Keratinocyte (primary cell): ENCODE data around the gene CDK15. TPM values are rescaled to one million over a fixed set of nuclear protein-coding genes. Genes with fewer than 3 reads are reported as not detected.
A peak's percentile ranks its signal among the peaks of the same experiment; 100 is the strongest.

Experiments
- DNase-seq: peaks from one replicate; pipeline ENCODE4 v3.0.0-alpha.2; 2011; ENCODE audit warnings: low read depth, missing footprints, low spot score
- FAIRE-seq: peaks from 2 replicates; lab custom pipeline; 2011; peaks lifted over from hg19 to GRCh38; lab: Jason Lieb, UNC
- H2AFZ ChIP-seq: 2 replicates; pipeline ENCODE4 v1.6.0; 2012; ENCODE audit warnings: low read length, control low read depth, inconsistent platforms; ENCODE audit not compliant: control insufficient read depth
- H3K27ac ChIP-seq: 2 replicates; pipeline ENCODE4 v1.5.1; 2011; ENCODE audit warnings: low read length; ENCODE audit not compliant: control insufficient read depth, insufficient read depth
- H3K27me3 ChIP-seq: 3 replicates; pipeline ENCODE4 v1.6.0; 2011; ENCODE audit warnings: low read length; ENCODE audit not compliant: control insufficient read depth, insufficient read depth; ENCODE audit errors: extremely low read depth
- H3K36me3 ChIP-seq, 2 experiments: 2 replicates in 1 of 2; 3 replicates in 1 of 2; pipeline ENCODE4 v1.5.1; 2011; ENCODE audit warnings: low read length in 2 of 2, mild to moderate bottlenecking in 1 of 2; ENCODE audit not compliant: control insufficient read depth in 2 of 2, insufficient read depth in 2 of 2; ENCODE audit errors: extremely low read depth in 1 of 2
- H3K4me1 ChIP-seq: 3 replicates; pipeline ENCODE4 v1.5.1; 2011; ENCODE audit warnings: low read length; ENCODE audit not compliant: control insufficient read depth, insufficient read depth; ENCODE audit errors: extremely low read depth
- H3K4me2 ChIP-seq: 3 replicates; pipeline ENCODE4 v1.6.0; 2011; ENCODE audit warnings: low read depth, low read length; ENCODE audit not compliant: control insufficient read depth, insufficient read depth; ENCODE audit errors: extremely low read depth
- H3K4me3 ChIP-seq, 3 experiments: fragments of 200-600 bp in 1 of 3; sonication (generic) in 1 of 3; 2 replicates in 2 of 3; 3 replicates in 1 of 3; pipeline ENCODE4 v1.5.1; 2011 to 2016; ENCODE audit warnings: low read length in 3 of 3, mild to moderate bottlenecking in 3 of 3, control low read depth in 2 of 3, inconsistent platforms in 1 of 3, low read depth in 1 of 3, mixed read lengths in 1 of 3, mixed run types in 1 of 3, moderate library complexity in 1 of 3; ENCODE audit not compliant: control insufficient read depth in 2 of 3, insufficient read depth in 2 of 3; ENCODE audit errors: extremely low read depth in 1 of 3
- H3K79me2 ChIP-seq: 2 replicates; pipeline ENCODE4 v1.6.0; 2012; ENCODE audit warnings: low read length; ENCODE audit not compliant: control insufficient read depth, insufficient read depth
- H3K9ac ChIP-seq: 3 replicates; pipeline ENCODE4 v1.6.0; 2011; ENCODE audit warnings: low read length; ENCODE audit not compliant: control insufficient read depth, insufficient read depth; ENCODE audit errors: extremely low read depth
- H3K9me1 ChIP-seq: 3 replicates; pipeline ENCODE4 v1.6.0; 2011; ENCODE audit warnings: low read length; ENCODE audit not compliant: control insufficient read depth, insufficient read depth; ENCODE audit errors: extremely low read depth
- H3K9me3 ChIP-seq: 2 replicates; pipeline ENCODE4 v1.5.1; 2012; ENCODE audit warnings: low read depth, low read length; ENCODE audit not compliant: control insufficient read depth
- H4K20me1 ChIP-seq: 3 replicates; pipeline ENCODE4 v1.6.0; 2011; ENCODE audit warnings: low read length; ENCODE audit not compliant: control insufficient read depth, insufficient read depth; ENCODE audit errors: extremely low read depth
- CTCF ChIP-seq, 3 experiments: IDR thresholded peaks in 1 of 3; conservative IDR thresholded peaks in 1 of 3; optimal IDR thresholded peaks in 1 of 3; 2 replicates in 2 of 3; 3 replicates in 1 of 3; pipeline versions ENCODE3 to v1.5.1; 2011; ENCODE audit warnings: low read length in 3 of 3, mild to moderate bottlenecking in 3 of 3, moderate library complexity in 2 of 3, control low read depth in 1 of 3, inconsistent platforms in 1 of 3; ENCODE audit not compliant: insufficient read depth in 2 of 3; ENCODE audit errors: extremely low read depth in 1 of 3
- EZH2 ChIP-seq: IDR thresholded peaks from one replicate; pipeline ENCODE4 v1.6.1; 2012; ENCODE audit warnings: inconsistent platforms, mild to moderate bottlenecking, low read length, moderate library complexity
- dilution Hi-C: fragments of 300-500 bp; cut with MboI; formaldehyde crosslinking; loops from one replicate; pipeline ENCODE4 v1.7.0; 2020; ENCODE audit warnings: low sequenced_read_pairs; ENCODE audit not compliant: extremely low pct_ligation_motif_present
- polyA plus RNA-seq, 5 experiments: library from polyadenylated mRNA; depleted of rRNA in 3 of 5; stranded (reverse) in 3 of 5; stranded (forward) in 1 of 5; unstranded in 1 of 5; fragments of >200 nt; gene quantifications; 1 replicate in 1 of 5; 2 replicates in 3 of 5; 3 replicates in 1 of 5; pipeline versions ENCODE4 v1.2.1 to v1.2.3, GENCODE V29; 2011 to 2012; ENCODE audit warnings: missing spikeins in 2 of 5, low read depth in 1 of 5, low replicate concordance in 1 of 5
- small RNA-seq, 3 experiments: library from RNA; depleted of rRNA; stranded (forward); fragments of <200 nt; gene quantifications; one replicate each; pipeline ENCODE3, GENCODE V24; 2012; ENCODE audit warnings: low read depth in 3 of 3, low replicate concordance in 1 of 3; ENCODE audit not compliant: insufficient read length in 3 of 3

CDK15 gene
- polyA plus RNA-seq, 1 donor (not counting 4 experiments of a cell fraction or from before 2014, with no cell fraction given) = 0.96 TPM

- H3K79me2 ChIP-seq = no peaks in the 10 kb centered on the region
- H2AFZ ChIP-seq = no peak overlapping the region
- no peak overlapping the region for H3K4me3 ChIP-seq
- no peak for TF ChIP-seq CTCF (optimal IDR thresholded peaks at IDR 0.05 in 1 of 3, IDR thresholded peaks at IDR 0.05 in 1 of 3, conservative IDR thresholded peaks at IDR 0.05 in 1 of 3; ENCODE audit: extremely low read depth in 1 of 3, insufficient read depth in 2 of 3, low read length in 3 of 3)
- no peak for TF ChIP-seq EZH2
- dilution Hi-C loops = no loop called here
- no peak for DNase-seq
- no peaks in the 10 kb centered on the region for H3K9me3 ChIP-seq
- no peak for FAIRE-seq
- no peaks in the 10 kb centered on the region for H4K20me1 ChIP-seq
- no peak overlapping the region for H3K9ac ChIP-seq
- no peak overlapping the region for H3K4me2 ChIP-seq
- H3K9me1 ChIP-seq = no peaks in the 10 kb centered on the region
- H3K27me3 ChIP-seq = peaks cover 14% of the 10 kb centered on the region
- H3K27ac ChIP-seq = no peak overlapping the region
- no peaks in the 10 kb centered on the region for H3K36me3 ChIP-seq
- H3K4me1 ChIP-seq = no peaks in the 10 kb centered on the region
These were observed 133.2 kb downstream of the CDK15 start for GRCh38 chr2:201939453-201939941.

- H3K9me3 ChIP-seq = no peaks in the 10 kb centered on the region
- no peak overlapping the region for H2AFZ ChIP-seq
- H3K79me2 ChIP-seq = no peaks in the 10 kb centered on the region
- DNase-seq (no peak), FAIRE-seq (peak; percentile 39)
- no peaks in the 10 kb centered on the region for H3K9me1 ChIP-seq
- no peak overlapping the region for H3K4me3 ChIP-seq
- dilution Hi-C loops = no loop called here
- no peaks in the 10 kb centered on the region for H3K36me3 ChIP-seq
- H3K27me3 ChIP-seq = peaks cover 9% of the 10 kb centered on the region
- no peak overlapping the region for H3K9ac ChIP-seq
- no peaks in the 10 kb centered on the region for H3K4me1 ChIP-seq
- no peak overlapping the region for H3K27ac ChIP-seq
- no peak overlapping the region for H3K4me2 ChIP-seq
- no peaks in the 10 kb centered on the region for H4K20me1 ChIP-seq
- TF ChIP-seq CTCF (optimal IDR thresholded peaks at IDR 0.05 in 1 of 3, IDR thresholded peaks at IDR 0.05 in 1 of 3, conservative IDR thresholded peaks at IDR 0.05 in 1 of 3; ENCODE audit: extremely low read depth in 1 of 3, insufficient read depth in 2 of 3, low read length in 3 of 3) (no peak), EZH2 (no peak)
These were observed 136.2 kb downstream of the CDK15 start for GRCh38 chr2:201942531-201942930.

Small RNA genes within 50 kb of the gene (small RNA-seq; reads per million reads assigned to genes)
- 0 reads per million in 3 experiments for gene RF00019
- 0 reads per million in 3 experiments for gene RNU6-440P
- 0 reads per million in 3 experiments for gene UBE2V1P11

Other genes with a start within 250 kb of the CDK15 start
- gene TMEM237, start 163.0 kb upstream of the CDK15 start, polyA plus RNA-seq = 43.1 to 49.6 TPM (median 43.5 TPM) in 3 replicates
- 0.27 to 0.63 TPM (median 0.42 TPM) in 3 replicates for gene MPP4, start 107.9 kb upstream of the CDK15 start, polyA plus RNA-seq
- gene ALS2, start 25.6 kb upstream of the CDK15 start, polyA plus RNA-seq = 21.3 to 25.8 TPM (median 23.4 TPM) in 3 replicates
- gene FZD7, start 227.3 kb downstream of the CDK15 start, polyA plus RNA-seq = 1.3 to 2.4 TPM (median 1.4 TPM) in 3 replicates